HUES48 (cell line): Measurements from ENCODE around the gene CCNJ.
"Not testable (repeated sequence)": the region's sequence is repeated elsewhere in the genome, so short reads cannot be mapped to it uniquely, and the experiment has no call there.

ENCODE experiments used
- H3K27ac ChIP-seq: one replicate; pipeline ENCODE4 v1.7.0; 2013; ENCODE audit warnings: low read depth, low read length, inconsistent platforms
- H3K27me3 ChIP-seq: 2 replicates; pipeline ENCODE4 v1.6.1; 2013; ENCODE audit warnings: mild to moderate bottlenecking, low read length; ENCODE audit not compliant: control insufficient read depth, insufficient read depth
- H3K36me3 ChIP-seq: 2 replicates; pipeline ENCODE4 v1.6.1; 2013; ENCODE audit warnings: low read length; ENCODE audit not compliant: control insufficient read depth, insufficient read depth
- H3K4me1 ChIP-seq: 2 replicates; pipeline ENCODE4 v1.6.1; 2013; ENCODE audit warnings: mild to moderate bottlenecking, low read length; ENCODE audit not compliant: control insufficient read depth, insufficient read depth
- H3K4me3 ChIP-seq: 2 replicates; pipeline ENCODE4 v1.5.1; 2013; ENCODE audit warnings: mild to moderate bottlenecking, low read depth, low read length
- H3K9ac ChIP-seq: 2 replicates; pipeline ENCODE4 v1.6.1; 2013; ENCODE audit warnings: mild to moderate bottlenecking, low read depth, low read length, moderate library complexity
- H3K9me3 ChIP-seq: 2 replicates; pipeline ENCODE4 v1.6.1; 2013; ENCODE audit warnings: low read length; ENCODE audit not compliant: control insufficient read depth, insufficient read depth

CCNJ gene

GRCh38 chr10:96043033-96043892, at the start of gene CCNJ:
Gene CCNJ (plus strand): TSS chr10:96043583. CDS start chr10:96044394, 811 bp downstream.
- peaks cover 15% of the 10 kb centered on the region; the same call in 1 of the 2 replicates for H3K4me1 ChIP-seq
- peaks cover 21% of the 10 kb centered on the region for H3K36me3 ChIP-seq
- peak within 1 kb of the TSS; percentile 95 for H3K9ac ChIP-seq
- no peaks in the 10 kb centered on the region for H3K9me3 ChIP-seq
- H3K27ac ChIP-seq, result peak within 1 kb of the TSS; percentile 87
- H3K27me3 ChIP-seq, result peaks cover 10% of the 10 kb centered on the region
- H3K4me3 ChIP-seq, result peak within 1 kb of the TSS; percentile 86

DNA sequence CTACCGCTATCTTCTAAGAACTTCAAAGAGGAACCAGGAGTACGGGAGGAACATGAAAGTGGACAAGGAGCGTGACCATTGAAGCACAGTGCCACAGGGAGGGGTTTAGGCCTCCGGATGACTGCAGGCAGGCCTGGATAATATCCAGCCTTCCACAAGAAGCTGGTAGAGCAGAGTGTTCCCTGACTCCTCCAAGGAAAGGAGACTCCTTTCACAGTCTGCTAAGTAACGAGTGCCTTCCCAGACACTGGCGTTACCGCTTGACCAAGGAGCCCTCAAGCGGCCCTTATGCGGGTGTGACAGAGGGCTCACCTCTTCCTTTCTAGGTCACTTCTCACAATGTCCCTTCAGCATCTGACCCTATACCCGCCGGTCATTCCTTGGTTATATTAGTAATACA, 49.0 kb upstream of the CCNJ start:
- not testable (repeated sequence) for H3K27ac ChIP-seq, H3K4me1 ChIP-seq, H3K4me3 ChIP-seq, H3K9ac ChIP-seq, H3K27me3 ChIP-seq, H3K36me3 ChIP-seq, H3K9me3 ChIP-seq

DNA sequence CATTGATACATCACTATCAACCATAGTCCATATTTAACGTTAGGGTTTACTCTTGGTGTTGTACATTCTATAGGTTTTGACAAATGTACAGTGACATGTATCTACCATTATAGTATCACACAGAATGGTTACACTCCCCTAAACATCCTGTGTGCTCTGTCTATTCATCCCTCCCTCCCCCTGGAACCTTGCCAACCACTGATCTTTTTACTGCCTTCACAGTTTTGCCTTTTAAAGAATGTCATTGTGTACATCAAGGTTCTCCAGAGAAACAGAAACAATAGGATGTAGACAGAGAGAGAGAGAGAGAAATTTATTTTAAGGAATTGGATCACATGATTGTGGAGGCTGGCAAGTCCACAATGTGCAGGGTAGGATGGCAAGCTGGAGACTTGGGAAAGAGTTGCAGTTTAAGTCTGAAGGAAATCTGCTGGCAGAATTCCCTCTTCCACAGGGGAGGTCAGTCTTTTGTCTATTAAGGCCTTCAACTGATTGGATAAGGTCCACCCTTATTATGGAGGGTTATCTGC, 45.1 kb upstream of the CCNJ start:
- Histone ChIP-seq H3K9ac (no peak overlapping the region), H3K27ac (no peak overlapping the region), H3K9me3 (no peaks in the 10 kb centered on the region), H3K36me3 (no peaks in the 10 kb centered on the region), H3K4me3 (no peak overlapping the region), H3K27me3 (no peaks in the 10 kb centered on the region), H3K4me1 (no peaks in the 10 kb centered on the region)

DNA sequence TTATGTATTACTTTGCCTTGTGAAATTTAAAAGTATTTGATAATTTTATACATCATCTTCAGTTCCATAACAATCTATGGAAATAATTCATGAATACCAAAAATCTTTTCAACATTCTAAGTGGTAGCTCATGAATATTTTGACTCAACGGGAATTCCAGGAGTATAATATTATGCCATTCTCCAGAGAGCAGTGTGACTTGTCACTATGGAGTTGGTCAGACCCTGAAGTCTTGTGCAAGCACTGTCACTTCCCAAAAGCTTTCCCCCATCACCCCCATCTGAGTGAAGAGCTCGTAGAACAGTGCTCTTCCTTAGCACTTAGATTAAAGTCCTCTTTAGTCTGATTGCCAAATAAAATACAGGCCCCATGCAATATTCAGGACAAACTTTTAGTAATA, 29.4 kb upstream of the CCNJ start:
- no peaks in the 10 kb centered on the region for H3K4me1 ChIP-seq
- H3K27me3 ChIP-seq, result no peaks in the 10 kb centered on the region
- H3K27ac ChIP-seq, result no peak overlapping the region

DNA sequence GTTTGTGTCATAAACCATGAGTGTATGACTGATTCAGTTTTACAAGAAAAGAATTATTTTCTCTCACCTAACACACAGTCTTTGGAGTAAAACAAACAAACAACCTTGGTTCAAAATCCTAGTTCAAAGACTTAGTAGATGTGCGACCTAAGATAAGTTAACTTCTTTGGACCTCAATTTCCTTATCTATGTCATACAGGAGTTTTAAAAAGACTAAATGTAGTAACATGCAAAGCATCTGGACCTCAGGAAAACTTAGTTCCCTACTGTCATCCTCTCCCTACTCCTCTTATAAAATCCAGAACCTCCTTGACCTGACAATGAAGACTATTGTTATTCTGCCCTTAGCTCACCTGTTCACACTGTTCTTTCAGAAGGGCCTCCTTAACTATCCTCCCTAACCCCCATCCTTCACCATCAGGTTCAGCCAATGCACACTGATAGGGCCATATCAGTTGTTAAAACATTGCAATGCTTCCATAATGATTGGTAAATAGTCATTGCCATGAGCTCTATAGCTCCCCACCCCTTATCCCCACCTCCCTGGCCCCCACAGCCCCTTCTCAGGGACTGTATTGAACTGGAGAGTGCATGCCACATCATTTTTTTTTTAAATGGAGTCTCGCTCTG, 28.8 kb upstream of the CCNJ start:
- H3K4me3 ChIP-seq, result no peak overlapping the region
- no peak overlapping the region for H3K9ac ChIP-seq
- no peak overlapping the region for H3K27ac ChIP-seq
- H3K36me3 ChIP-seq, result no peaks in the 10 kb centered on the region
- H3K9me3 ChIP-seq, result no peaks in the 10 kb centered on the region
- no peaks in the 10 kb centered on the region for H3K4me1 ChIP-seq
- H3K27me3 ChIP-seq, result no peaks in the 10 kb centered on the region

More for the DNA sequence above, 29.4 kb upstream of the CCNJ start:
- no peak overlapping the region for H3K4me3 ChIP-seq
- H3K36me3 ChIP-seq, result no peaks in the 10 kb centered on the region
- H3K9me3 ChIP-seq, result no peaks in the 10 kb centered on the region
- no peak overlapping the region for H3K9ac ChIP-seq

DNA sequence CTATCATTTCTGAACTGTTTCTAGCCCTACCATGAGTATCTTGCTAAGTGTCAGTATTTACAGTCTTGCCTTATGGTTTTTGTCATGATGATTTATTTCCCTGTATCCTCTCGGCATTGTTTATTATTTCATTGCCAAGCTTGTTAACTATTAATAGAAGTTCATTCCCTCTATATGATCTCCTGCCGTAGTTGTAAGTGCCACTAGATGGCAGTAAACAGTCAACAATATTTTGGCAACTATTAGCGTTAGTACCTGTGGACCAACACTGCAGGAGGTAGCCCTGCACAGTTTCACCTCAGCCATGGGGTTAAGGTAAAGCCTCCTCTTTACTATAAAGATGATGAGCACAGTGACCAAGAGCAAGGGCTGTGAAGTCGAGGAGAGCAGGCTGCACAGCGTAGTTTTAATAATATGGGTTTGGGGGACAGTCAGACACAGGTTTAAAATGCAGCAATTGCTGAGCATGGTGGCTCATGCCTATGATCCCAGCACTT, 26.1 kb upstream of the CCNJ start:
- Histone ChIP-seq H3K9ac (no peak overlapping the region), H3K27me3 (no peaks in the 10 kb centered on the region), H3K27ac (no peak overlapping the region), H3K4me1 (no peaks in the 10 kb centered on the region), H3K36me3 (no peaks in the 10 kb centered on the region), H3K9me3 (no peaks in the 10 kb centered on the region), H3K4me3 (no peak overlapping the region)

- Histone ChIP-seq H3K4me3 (no peak overlapping the region), H3K9me3 (no peaks in the 10 kb centered on the region), H3K36me3 (no peaks in the 10 kb centered on the region), H3K9ac (no peak overlapping the region), H3K27ac (no peak overlapping the region), H3K4me1 (no peaks in the 10 kb centered on the region), H3K27me3 (no peaks in the 10 kb centered on the region)
Measured at GRCh38 chr10:96021332-96021731, 22.1 kb upstream of the CCNJ start.

DNA sequence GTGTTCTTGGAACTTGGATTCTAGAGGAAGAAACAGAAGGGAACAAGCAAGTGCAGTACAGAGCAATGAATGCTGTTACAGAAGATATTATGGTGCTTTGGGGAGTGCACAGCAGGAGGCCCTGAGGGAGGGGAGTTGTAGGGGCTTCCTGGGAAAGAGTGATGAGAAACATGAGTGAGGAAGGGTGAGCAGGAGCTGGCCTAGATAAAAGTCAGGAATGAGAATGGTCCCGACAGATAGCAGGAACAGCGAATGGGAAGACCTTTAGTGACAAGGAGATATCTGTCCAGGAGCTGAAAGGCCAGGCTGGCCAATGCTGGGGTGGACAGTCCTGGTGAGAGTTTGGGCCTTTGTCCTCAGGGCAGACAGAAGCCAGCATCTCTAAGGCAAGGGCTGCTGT, 20.6 kb upstream of the CCNJ start:
- Histone ChIP-seq H3K36me3 (no peaks in the 10 kb centered on the region), H3K9ac (no peak overlapping the region), H3K4me1 (no peaks in the 10 kb centered on the region), H3K9me3 (no peaks in the 10 kb centered on the region), H3K27me3 (no peaks in the 10 kb centered on the region), H3K27ac (no peak overlapping the region), H3K4me3 (no peak overlapping the region)

GRCh38 chr10:96023168-96023567, 20.2 kb upstream of the CCNJ start:
- Histone ChIP-seq H3K36me3 (no peaks in the 10 kb centered on the region), H3K27ac (no peak overlapping the region), H3K9ac (no peak overlapping the region), H3K9me3 (no peaks in the 10 kb centered on the region), H3K4me1 (no peaks in the 10 kb centered on the region), H3K27me3 (no peaks in the 10 kb centered on the region), H3K4me3 (no peak overlapping the region)

- Histone ChIP-seq H3K9me3 (no peaks in the 10 kb centered on the region), H3K4me1 (no peaks in the 10 kb centered on the region), H3K27ac (no peak overlapping the region), H3K9ac (no peak overlapping the region), H3K36me3 (no peaks in the 10 kb centered on the region), H3K4me3 (no peak overlapping the region), H3K27me3 (no peaks in the 10 kb centered on the region)
Measured at GRCh38 chr10:96025566-96025965, 17.8 kb upstream of the CCNJ start.

GRCh38 chr10:96034625-96035024, 8.8 kb upstream of the CCNJ start:
- Histone ChIP-seq H3K4me3 (no peak overlapping the region), H3K27me3 (0 out of 2 replicates have a peak, but pooled peaks cover 6% of the 10 kb centered on the region), H3K9me3 (no peaks in the 10 kb centered on the region), H3K27ac (no peak overlapping the region), H3K36me3 (no peaks in the 10 kb centered on the region), H3K4me1 (no peaks in the 10 kb centered on the region), H3K9ac (no peak overlapping the region)
